ENCODE results near the gene YAP1. TPM values are rescaled to one million over a fixed set of nuclear protein-coding genes. Genes with fewer than 3 reads are reported as not detected.

YAP1 gene
- total RNA-seq, 1 experiment from 2014 or later, result 134 TPM

DNA sequence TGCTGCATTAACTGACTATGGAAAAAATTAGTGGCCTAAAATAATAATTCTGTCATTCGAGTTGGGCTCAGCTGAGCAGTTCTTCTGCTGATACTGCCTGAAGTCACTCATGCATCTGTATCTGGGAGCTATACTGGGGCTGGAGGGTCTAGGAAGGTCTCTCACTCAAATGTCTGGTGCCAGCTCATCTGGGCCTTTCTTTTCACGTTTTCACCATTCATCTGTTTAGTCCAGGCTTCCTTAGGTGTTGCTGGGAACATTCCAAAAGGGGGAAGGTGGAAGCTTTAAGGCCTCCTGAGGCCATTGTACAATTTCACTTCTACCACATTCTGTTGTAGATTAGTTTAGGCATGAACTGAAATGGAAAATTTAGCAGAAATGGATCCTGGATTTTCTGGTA, 28.0 kb downstream of the YAP1 start:
- H3K4me3 ChIP-seq (ENCODE audit: low read depth, low read length, poor library complexity, severe bottlenecking), result no peak overlapping the region
- intact Hi-C loops (cut with micrococcal nuclease; ENCODE audit: unreplicated experiment), result no loop called here
- no peak for DNase-seq (ENCODE audit: low spot score)
- H3K9me3 ChIP-seq (ENCODE audit: low read depth, low read length, poor library complexity, severe bottlenecking), result no peaks in the 10 kb centered on the region
- TF ChIP-seq, protein P1, sequence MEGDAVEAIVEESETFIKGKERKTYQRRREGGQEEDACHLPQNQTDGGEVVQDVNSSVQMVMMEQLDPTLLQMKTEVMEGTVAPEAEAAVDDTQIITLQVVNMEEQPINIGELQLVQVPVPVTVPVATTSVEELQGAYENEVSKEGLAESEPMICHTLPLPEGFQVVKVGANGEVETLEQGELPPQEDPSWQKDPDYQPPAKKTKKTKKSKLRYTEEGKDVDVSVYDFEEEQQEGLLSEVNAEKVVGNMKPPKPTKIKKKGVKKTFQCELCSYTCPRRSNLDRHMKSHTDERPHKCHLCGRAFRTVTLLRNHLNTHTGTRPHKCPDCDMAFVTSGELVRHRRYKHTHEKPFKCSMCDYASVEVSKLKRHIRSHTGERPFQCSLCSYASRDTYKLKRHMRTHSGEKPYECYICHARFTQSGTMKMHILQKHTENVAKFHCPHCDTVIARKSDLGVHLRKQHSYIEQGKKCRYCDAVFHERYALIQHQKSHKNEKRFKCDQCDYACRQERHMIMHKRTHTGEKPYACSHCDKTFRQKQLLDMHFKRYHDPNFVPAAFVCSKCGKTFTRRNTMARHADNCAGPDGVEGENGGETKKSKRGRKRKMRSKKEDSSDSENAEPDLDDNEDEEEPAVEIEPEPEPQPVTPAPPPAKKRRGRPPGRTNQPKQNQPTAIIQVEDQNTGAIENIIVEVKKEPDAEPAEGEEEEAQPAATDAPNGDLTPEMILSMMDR (conservative IDR thresholded peaks at IDR 0.05; ENCODE audit: low read depth, low read length), result no peak
- no peak for TF ChIP-seq EZH2 (IDR thresholded peaks at IDR 0.05; ENCODE audit: borderline replicate concordance, low read depth, low read length, poor library complexity, severe bottlenecking)
- H3K27me3 ChIP-seq (replicated peaks; ENCODE audit: insufficient read depth, low read depth, low read length, poor library complexity), result no peaks in the 10 kb centered on the region
- H3K27ac ChIP-seq (ENCODE audit: low read depth, low read length, poor library complexity, severe bottlenecking), result peak overlapping the region; percentile 71
- peaks cover 37% of the 10 kb centered on the region for H3K4me1 ChIP-seq (ENCODE audit: insufficient read depth, low read length, poor library complexity, severe bottlenecking)
- no TSS peak for BruUV-seq (replicated peaks)
- CTCF ChIA-PET, result no interaction called here
- POLR2A ChIA-PET (ENCODE audit: low non-redundant PET), result no interaction called here
- peaks cover 9% of the 10 kb centered on the region for H3K36me3 ChIP-seq (ENCODE audit: insufficient read depth, low read length, poor library complexity, severe bottlenecking)

DNA sequence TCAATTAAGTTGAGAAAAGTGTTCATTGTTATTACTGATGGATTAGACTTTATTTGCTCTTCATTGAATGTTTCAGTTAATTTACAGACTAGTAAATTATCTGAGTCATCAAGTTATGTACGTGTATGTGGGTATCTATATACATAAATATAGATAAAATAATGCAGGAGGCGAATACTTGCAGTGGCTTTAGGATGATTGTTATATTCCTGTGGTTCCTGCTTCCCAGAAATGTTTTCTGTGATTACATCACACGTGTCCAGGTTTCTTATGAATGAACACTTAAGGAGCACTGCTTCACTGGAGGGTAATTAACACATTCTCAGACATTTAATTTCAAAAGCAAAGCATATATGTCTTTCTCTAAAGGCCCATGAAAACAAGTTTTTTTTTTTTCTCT, 28.4 kb downstream of the YAP1 start:
- ChIA-PET CTCF (no interaction called here), POLR2A (ENCODE audit: low non-redundant PET) (no interaction called here)
- Histone ChIP-seq H3K36me3 (ENCODE audit: insufficient read depth, low read length, poor library complexity, severe bottlenecking) (peaks cover 9% of the 10 kb centered on the region), H3K4me3 (ENCODE audit: low read depth, low read length, poor library complexity, severe bottlenecking) (no peak overlapping the region), H3K27me3 (replicated peaks; ENCODE audit: insufficient read depth, low read depth, low read length, poor library complexity) (no peaks in the 10 kb centered on the region), H3K9me3 (ENCODE audit: low read depth, low read length, poor library complexity, severe bottlenecking) (no peaks in the 10 kb centered on the region), H3K4me1 (ENCODE audit: insufficient read depth, low read length, poor library complexity, severe bottlenecking) (peaks cover 36% of the 10 kb centered on the region), H3K27ac (ENCODE audit: low read depth, low read length, poor library complexity, severe bottlenecking) (peak overlapping the region; percentile 71)
- BruUV-seq (replicated peaks), result no TSS peak
- DNase-seq (ENCODE audit: low spot score), result peak; percentile 26
- no peak for TF ChIP-seq EZH2 (IDR thresholded peaks at IDR 0.05; ENCODE audit: borderline replicate concordance, low read depth, low read length, poor library complexity, severe bottlenecking)
- intact Hi-C loops (cut with micrococcal nuclease; ENCODE audit: unreplicated experiment), result no loop called here

DNA sequence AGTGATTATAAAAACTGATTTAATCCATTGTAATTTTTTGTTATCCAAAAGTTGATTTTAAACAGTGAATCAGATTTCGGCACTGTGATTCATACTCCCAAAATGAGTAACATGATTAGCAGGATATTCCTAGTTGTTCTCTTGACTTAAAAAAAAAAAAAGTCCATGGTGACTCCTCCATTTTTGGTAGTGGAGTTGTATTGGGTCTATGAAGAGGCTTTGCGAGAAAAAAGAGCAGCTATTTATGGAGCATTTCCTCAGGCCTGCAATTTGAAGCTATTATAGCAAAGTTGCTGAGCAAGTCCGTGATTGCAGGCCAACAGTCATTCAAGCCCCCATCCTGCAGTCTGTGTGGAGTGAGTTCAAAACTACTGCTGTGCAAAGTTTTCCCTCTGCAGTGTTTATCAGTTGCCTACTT, 28.8 kb downstream of the YAP1 start:
- Histone ChIP-seq H3K36me3 (ENCODE audit: insufficient read depth, low read length, poor library complexity, severe bottlenecking) (peaks cover 9% of the 10 kb centered on the region), H3K4me3 (ENCODE audit: low read depth, low read length, poor library complexity, severe bottlenecking) (no peak overlapping the region), H3K9me3 (ENCODE audit: low read depth, low read length, poor library complexity, severe bottlenecking) (no peaks in the 10 kb centered on the region), H3K27me3 (replicated peaks; ENCODE audit: insufficient read depth, low read depth, low read length, poor library complexity) (no peaks in the 10 kb centered on the region), H3K4me1 (ENCODE audit: insufficient read depth, low read length, poor library complexity, severe bottlenecking) (peaks cover 37% of the 10 kb centered on the region), H3K27ac (ENCODE audit: low read depth, low read length, poor library complexity, severe bottlenecking) (peak overlapping the region; percentile 71)
- intact Hi-C loops (cut with micrococcal nuclease; ENCODE audit: unreplicated experiment), result no loop called here
- ChIA-PET CTCF (no interaction called here), POLR2A (ENCODE audit: low non-redundant PET) (no interaction called here)
- DNase-seq (ENCODE audit: low spot score), result peak; percentile 79
- no peak for TF ChIP-seq EZH2 (IDR thresholded peaks at IDR 0.05; ENCODE audit: borderline replicate concordance, low read depth, low read length, poor library complexity, severe bottlenecking)
- TF ChIP-seq, protein P1 (conservative IDR thresholded peaks at IDR 0.05; ENCODE audit: low read depth, low read length), result no peak
- BruUV-seq (replicated peaks), result no TSS peak

DNA sequence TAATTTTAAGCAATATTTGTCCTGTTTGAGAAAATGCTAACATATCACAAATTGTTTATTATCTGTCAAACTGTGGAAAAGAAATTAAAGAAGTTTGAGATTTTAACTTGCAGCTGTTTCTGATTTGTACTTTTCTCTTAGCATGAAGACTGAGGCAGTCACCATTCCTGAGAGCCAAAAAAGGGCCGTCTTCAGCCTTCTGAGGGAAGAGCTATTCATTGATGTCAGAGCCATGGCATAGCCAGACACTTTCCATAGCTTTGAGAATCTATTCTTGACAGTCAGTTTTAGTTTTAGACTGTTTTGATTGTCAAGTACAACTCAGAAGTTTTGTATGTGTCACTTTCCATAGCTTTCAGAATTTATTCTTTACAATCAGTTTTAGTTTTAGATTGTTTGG, 32.1 kb downstream of the YAP1 start:
- no peaks in the 10 kb centered on the region for H3K36me3 ChIP-seq (ENCODE audit: insufficient read depth, low read length, poor library complexity, severe bottlenecking)
- ChIA-PET POLR2A (ENCODE audit: low non-redundant PET) (no interaction called here), CTCF (no interaction called here)
- no peak overlapping the region for H3K27ac ChIP-seq (ENCODE audit: low read depth, low read length, poor library complexity, severe bottlenecking)
- H3K4me1 ChIP-seq (ENCODE audit: insufficient read depth, low read length, poor library complexity, severe bottlenecking), result peaks cover 63% of the 10 kb centered on the region
- DNase-seq (ENCODE audit: low spot score), result no peak
- intact Hi-C loops (cut with micrococcal nuclease; ENCODE audit: unreplicated experiment), result no loop called here
- no TSS peak for BruUV-seq (replicated peaks)
- H3K9me3 ChIP-seq (ENCODE audit: low read depth, low read length, poor library complexity, severe bottlenecking), result no peaks in the 10 kb centered on the region
- TF ChIP-seq, protein P1 (conservative IDR thresholded peaks at IDR 0.05; ENCODE audit: low read depth, low read length), result no peak
- TF ChIP-seq EZH2 (IDR thresholded peaks at IDR 0.05; ENCODE audit: borderline replicate concordance, low read depth, low read length, poor library complexity, severe bottlenecking), result no peak
- H3K4me3 ChIP-seq (ENCODE audit: low read depth, low read length, poor library complexity, severe bottlenecking), result no peak overlapping the region
- no peaks in the 10 kb centered on the region for H3K27me3 ChIP-seq (replicated peaks; ENCODE audit: insufficient read depth, low read depth, low read length, poor library complexity)
